Measurements from ENCODE around the gene BCAS2. TPM values are rescaled to one million over a fixed set of nuclear protein-coding genes. Genes with fewer than 3 reads are reported as not detected.

The BCAS2 gene
- total and polyA plus RNA-seq, 2 experiments from 2014 or later, result 50.7 to 111 TPM

- no peak for TF ChIP-seq ZNF462 (CRISPR knock-in tag; IDR thresholded peaks at IDR 0.05)
- TF ChIP-seq NANOG (IDR thresholded peaks at IDR 0.05; ENCODE audit: borderline replicate concordance), result no peak
Observed at GRCh38 chr1:114559356-114559755, 22.1 kb downstream of the BCAS2 start (continued).

GRCh38 chr1:114558544-114558943 is 22.9 kb downstream of the BCAS2 start:
- Histone ChIP-seq H3K4me1 (ENCODE audit: insufficient read depth) (no peaks in the 10 kb centered on the region), H3K36me3 (ENCODE audit: insufficient read depth) (no peaks in the 10 kb centered on the region), H3K79me2 (replicated peaks; ENCODE audit: insufficient read depth) (no peaks in the 10 kb centered on the region), H3F3A (replicated peaks; ENCODE audit: low read depth) (no peaks in the 10 kb centered on the region), H3K9me2 (ENCODE audit: insufficient read depth) (no peaks in the 10 kb centered on the region), H3K27me3 (ENCODE audit: insufficient read depth) (no peaks in the 10 kb centered on the region), H3K27ac (ENCODE audit: low read depth) (no peak overlapping the region), H3K4me2 (no peak overlapping the region), H4K20me1 (replicated peaks; ENCODE audit: insufficient read depth) (no peaks in the 10 kb centered on the region), H3K4me3 (no peak overlapping the region), H2AFZ (no peak overlapping the region)
- H3K27me3 Mint-ChIP-seq (ENCODE audit: insufficient read depth, low read depth, poor library complexity), result peaks cover 2% of the 10 kb centered on the region
- H3K4me1 Mint-ChIP-seq, result no peaks in the 10 kb centered on the region
- TF ChIP-seq CTCF (conservative IDR thresholded peaks at IDR 0.05; ENCODE audit: low read depth in 2 of 2) (peak in 1 of 2 experiments; percentile 61; a peak in 3 of 4 replicates), ETS1 (IDR thresholded peaks at IDR 0.05) (no peak), EZH2phosphoT487 (IDR thresholded peaks at IDR 0.05; ENCODE audit: unreplicated experiment) (no peak), POLR2AphosphoS5 (IDR thresholded peaks at IDR 0.05; ENCODE audit: low read depth) (no peak)
- ATAC-seq (peak; percentile 50; the same call in 2 of the 3 replicates), DNase-seq (ENCODE audit: low spot score) (peak; percentile 56)
- no peak overlapping the region for H3K27ac Mint-ChIP-seq
- H3K36me3 Mint-ChIP-seq (ENCODE audit: low read depth), result peaks cover 14% of the 10 kb centered on the region; the same call in 2 of the 3 replicates
- H3K4me3 Mint-ChIP-seq, result no peak overlapping the region
- peaks cover 9% of the 10 kb centered on the region; the same call in 1 of the 3 replicates for H3K9me3 Mint-ChIP-seq

Measured in GM23338 (cell line).